SK-N-MC (cell line): ENCODE results near the gene STX12.

Experiments
- EZH2 ChIP-seq: fragments of 200-600 bp; sonication (generic); IDR thresholded peaks from one replicate; pipeline ENCODE4 v1.6.1; 2017; ENCODE audit warnings: antibody characterized with exemption
- POLR2AphosphoS5 ChIP-seq: IDR thresholded peaks from 2 replicates; pipeline ENCODE4 v1.6.1; 2012; ENCODE audit warnings: mild to moderate bottlenecking, low read depth, low read length, borderline replicate concordance

GRCh38 chr1:27811741-27812500 lies 38.9 kb downstream of the STX12 start:
- no peak for TF ChIP-seq POLR2AphosphoS5
- TF ChIP-seq EZH2, result no peak
